Natural killer cell treated with Interleukin-12 subunit alpha and Interleukin-12 subunit beta and Interleukin-15 and Interleukin-18, amount 100 ng/mL, for 72 hours (primary cell): ENCODE data around the gene CFAP97. TPM values are rescaled to one million over a fixed set of nuclear protein-coding genes. Genes with fewer than 3 reads are reported as not detected.

Experiments
- ATAC-seq, 2 donors: fragments of 150-1000 bp; cut with Tn5 transposase in 1 of 2; sonication (Bioruptor Pico), chemical (Tn5 transposase) in 1 of 2; 2 replicates each; pipeline ENCODE4 v1.10.0; 2021
- DNase-seq: peaks from one replicate; pipeline ENCODE4 v3.0.0; 2022; ENCODE audit warnings: low spot score
- H3K27ac Mint-ChIP-seq, 2 donors: 1 replicate in 1 of 2; 2 replicates in 1 of 2; pipeline ENCODE4 v1.8.0; 2022; ENCODE audit warnings: mixed read lengths in 2 of 2, mild to moderate bottlenecking in 1 of 2, moderate library complexity in 1 of 2
- H3K27me3 Mint-ChIP-seq, 2 donors: 1 replicate in 1 of 2; 2 replicates in 1 of 2; pipeline ENCODE4 v1.8.0; 2022; ENCODE audit warnings: mixed read lengths in 2 of 2
- H3K36me3 Mint-ChIP-seq: one replicate; pipeline ENCODE4 v1.8.0; 2022; ENCODE audit warnings: mixed read lengths
- H3K4me1 Mint-ChIP-seq, 2 donors: 1 replicate in 1 of 2; 2 replicates in 1 of 2; pipeline ENCODE4 v1.8.0; 2022; ENCODE audit warnings: low read depth in 2 of 2, mixed read lengths in 2 of 2, mild to moderate bottlenecking in 1 of 2
- H3K4me3 Mint-ChIP-seq: one replicate; pipeline ENCODE4 v1.8.0; 2022; ENCODE audit warnings: mixed read lengths
- H3K9me3 Mint-ChIP-seq: 2 replicates; pipeline ENCODE4 v1.8.0; 2022; ENCODE audit warnings: mixed read lengths
- total RNA-seq, 2 donors: library from RNA; stranded (reverse); gene quantifications; one replicate each; pipeline ENCODE4 v1.2.3, GENCODE V29; 2022

The CFAP97 gene
- total RNA-seq, 2 donors from 2014 or later = 21.5 to 37.0 TPM

DNA sequence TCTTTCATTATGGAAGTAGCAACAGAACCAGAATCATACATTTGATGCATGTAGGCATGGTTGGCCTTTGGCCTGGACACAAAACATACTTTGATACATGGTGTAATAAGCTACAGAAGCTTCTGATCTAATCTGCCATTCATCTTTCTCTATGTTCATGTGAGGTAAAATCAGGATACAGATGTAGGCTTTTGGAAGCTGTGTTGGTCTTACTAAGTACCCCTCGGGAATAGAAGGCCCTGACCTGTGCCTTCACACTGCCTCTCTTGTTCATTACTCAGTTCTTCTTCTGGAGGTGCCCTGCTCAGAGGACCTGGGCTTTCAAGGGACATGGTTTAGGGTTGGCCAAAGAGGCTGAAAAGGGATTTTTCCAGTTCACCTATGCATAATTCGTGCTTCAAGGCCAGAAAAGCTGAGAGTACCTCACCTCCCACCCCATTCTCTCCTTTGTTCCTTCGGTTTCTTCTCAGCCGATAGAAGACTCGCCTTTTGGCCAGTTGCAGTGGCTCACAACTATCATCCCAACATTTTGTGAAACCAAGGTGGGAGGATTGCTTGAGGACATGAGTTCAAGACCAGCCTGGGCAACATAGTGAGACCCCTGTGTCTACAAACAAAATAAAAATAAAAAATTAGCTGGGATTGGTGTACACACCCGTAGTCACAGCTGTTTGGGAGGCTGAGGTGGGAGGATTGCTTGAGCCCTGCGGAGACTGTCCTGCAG lies 31.5 kb upstream of the CFAP97 start:
- no peaks in the 10 kb centered on the region for H3K9me3 Mint-ChIP-seq
- no peak overlapping the region for H3K27ac Mint-ChIP-seq
- peaks cover 6 to 14% of the 10 kb centered on the region in 2 donors for H3K4me1 Mint-ChIP-seq
- no peak for DNase-seq
- ATAC-seq = no peak
- no peak overlapping the region for H3K4me3 Mint-ChIP-seq
- no peaks in the 10 kb centered on the region for H3K27me3 Mint-ChIP-seq
- no peaks in the 10 kb centered on the region for H3K36me3 Mint-ChIP-seq

- DNase-seq (no peak), ATAC-seq (no peak)
- Mint-ChIP-seq H3K27me3 (no peaks in the 10 kb centered on the region), H3K27ac (no peak overlapping the region), H3K36me3 (no peaks in the 10 kb centered on the region), H3K4me1 (peaks cover 6 to 7% of the 10 kb centered on the region in 2 donors), H3K9me3 (no peaks in the 10 kb centered on the region), H3K4me3 (no peak overlapping the region)
Observed at GRCh38 chr4:185232370-185232769, 28.6 kb upstream of the CFAP97 start.

- DNase-seq (no peak), ATAC-seq (no peak)
- Mint-ChIP-seq H3K4me1 (peaks cover 6 to 9% of the 10 kb centered on the region in 2 donors), H3K4me3 (no peak overlapping the region), H3K27ac (no peak overlapping the region), H3K9me3 (no peaks in the 10 kb centered on the region), H3K27me3 (no peaks in the 10 kb centered on the region), H3K36me3 (no peaks in the 10 kb centered on the region)
Observed at GRCh38 chr4:185229021-185229818, 25.4 kb upstream of the CFAP97 start.

DNA sequence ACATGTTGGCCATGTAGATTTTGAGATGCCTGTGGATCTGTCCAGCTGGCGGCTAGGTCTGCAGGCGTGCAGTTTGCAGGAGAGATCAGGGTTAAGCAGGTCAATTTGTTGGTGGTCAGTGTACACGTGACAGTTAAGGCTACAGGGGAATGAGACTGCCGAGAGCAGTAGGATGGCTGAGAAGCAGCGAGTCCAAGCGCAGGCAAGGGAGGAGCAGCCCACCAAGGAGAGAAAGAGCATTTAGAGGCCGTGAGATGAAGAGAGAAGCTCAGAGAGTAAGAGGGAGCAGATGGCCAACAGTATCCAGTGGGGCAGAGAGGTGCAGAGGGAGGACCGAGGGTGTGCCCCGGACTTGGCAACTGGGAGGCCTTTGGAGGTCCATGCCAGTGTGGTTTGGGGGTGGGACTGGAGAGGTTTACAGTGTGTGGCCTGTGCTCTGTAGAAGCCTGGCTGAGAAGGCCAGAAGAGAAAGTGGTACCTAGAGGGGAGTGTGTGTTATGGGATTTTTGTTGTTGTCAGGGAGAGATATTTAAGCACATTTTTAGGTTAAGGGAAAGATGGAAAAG lies 24.0 kb upstream of the CFAP97 start:
- no peak overlapping the region for H3K27ac Mint-ChIP-seq
- ATAC-seq = no peak
- H3K9me3 Mint-ChIP-seq = no peaks in the 10 kb centered on the region
- H3K4me3 Mint-ChIP-seq = no peak overlapping the region
- DNase-seq = no peak
- no peaks in the 10 kb centered on the region for H3K36me3 Mint-ChIP-seq
- no peaks in the 10 kb centered on the region for H3K27me3 Mint-ChIP-seq
- H3K4me1 Mint-ChIP-seq = peaks cover 6 to 9% of the 10 kb centered on the region in 2 donors

DNA sequence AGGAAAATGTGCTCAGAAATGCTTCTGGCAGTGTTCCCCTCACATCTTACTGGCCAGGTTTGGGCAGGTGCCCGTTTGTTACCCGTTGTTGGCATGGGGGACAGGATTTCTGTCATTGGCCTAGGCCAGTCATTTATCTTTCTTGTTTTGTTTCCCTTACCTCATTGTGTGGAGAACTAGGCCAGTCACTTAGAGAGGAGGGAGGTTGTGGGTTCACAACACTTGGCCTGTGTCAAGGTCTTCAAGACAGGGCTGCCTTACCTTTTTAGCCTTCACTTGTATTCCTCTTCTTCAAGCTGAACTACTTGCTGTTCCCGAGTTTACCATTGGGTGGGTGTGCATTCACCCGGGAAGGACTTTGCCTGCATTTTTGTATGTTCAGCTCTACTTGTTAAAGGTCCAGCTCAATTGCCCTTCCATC lies 23.3 kb upstream of the CFAP97 start:
- Mint-ChIP-seq H3K36me3 (no peaks in the 10 kb centered on the region), H3K27me3 (no peaks in the 10 kb centered on the region), H3K4me1 (peaks cover under 1 to 10% of the 10 kb centered on the region in 2 donors), H3K27ac (no peak overlapping the region), H3K4me3 (no peak overlapping the region), H3K9me3 (no peaks in the 10 kb centered on the region)
- no peak for ATAC-seq
- no peak for DNase-seq

GRCh38 chr4:185225940-185226339 lies 22.1 kb upstream of the CFAP97 start:
- Mint-ChIP-seq H3K4me1 (peaks cover 7 to 13% of the 10 kb centered on the region in 2 donors), H3K9me3 (no peaks in the 10 kb centered on the region), H3K27ac (no peak overlapping the region), H3K4me3 (no peak overlapping the region), H3K36me3 (peaks cover 6% of the 10 kb centered on the region), H3K27me3 (no peaks in the 10 kb centered on the region)
- no peak for DNase-seq
- ATAC-seq = no peak

GRCh38 chr4:185224597-185224996 lies 20.8 kb upstream of the CFAP97 start:
- H3K27ac Mint-ChIP-seq = no peak overlapping the region
- ATAC-seq (no peak), DNase-seq (no peak)
- H3K36me3 Mint-ChIP-seq = peaks cover 6% of the 10 kb centered on the region
- H3K9me3 Mint-ChIP-seq = no peaks in the 10 kb centered on the region
- H3K4me1 Mint-ChIP-seq = peaks cover 7 to 17% of the 10 kb centered on the region in 2 donors
- no peak overlapping the region for H3K4me3 Mint-ChIP-seq
- H3K27me3 Mint-ChIP-seq = no peaks in the 10 kb centered on the region

- DNase-seq (no peak), ATAC-seq (no peak)
- Mint-ChIP-seq H3K4me3 (no peak overlapping the region), H3K27ac (no peak overlapping the region), H3K4me1 (peaks cover 7 to 22% of the 10 kb centered on the region in 2 donors), H3K27me3 (no peaks in the 10 kb centered on the region), H3K36me3 (peaks cover 6% of the 10 kb centered on the region), H3K9me3 (no peaks in the 10 kb centered on the region)
Observed at GRCh38 chr4:185222598-185222997, 18.8 kb upstream of the CFAP97 start.

DNA sequence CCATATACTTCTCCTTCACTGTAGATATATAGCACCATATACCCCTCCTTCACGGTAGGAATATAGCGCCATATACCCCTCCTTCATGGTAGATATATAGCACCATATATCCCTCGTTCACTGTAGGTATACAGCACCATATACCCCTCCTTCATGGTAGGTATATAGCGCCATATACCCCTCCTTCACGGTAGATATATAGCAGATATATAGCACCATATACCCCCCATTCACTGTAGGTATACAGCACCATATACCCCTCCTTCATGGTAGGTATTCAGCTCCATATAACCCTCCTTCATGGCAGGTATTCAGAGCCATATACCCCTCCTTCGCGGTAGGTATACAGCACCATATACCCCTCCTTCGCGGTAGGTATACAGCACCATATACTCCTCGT lies 18.1 kb upstream of the CFAP97 start:
- Mint-ChIP-seq H3K27me3 (no peaks in the 10 kb centered on the region), H3K27ac (no peak overlapping the region), H3K4me3 (no peak overlapping the region), H3K4me1 (peaks cover 8 to 23% of the 10 kb centered on the region in 2 donors), H3K36me3 (peaks cover 6% of the 10 kb centered on the region), H3K9me3 (no peaks in the 10 kb centered on the region)
- DNase-seq = no peak
- ATAC-seq = no peak

GRCh38 chr4:185221491-185221890 lies 17.7 kb upstream of the CFAP97 start:
- no peak for ATAC-seq
- Mint-ChIP-seq H3K4me1 (peaks cover 11 to 25% of the 10 kb centered on the region in 2 donors), H3K27ac (no peak overlapping the region), H3K36me3 (peaks cover 6% of the 10 kb centered on the region), H3K4me3 (no peak overlapping the region), H3K27me3 (no peaks in the 10 kb centered on the region), H3K9me3 (no peaks in the 10 kb centered on the region)
- DNase-seq = no peak

GRCh38 chr4:185219551-185220344 lies 15.9 kb upstream of the CFAP97 start:
- H3K27me3 Mint-ChIP-seq = no peaks in the 10 kb centered on the region
- ATAC-seq = no peak
- H3K4me1 Mint-ChIP-seq = peaks cover 11 to 20% of the 10 kb centered on the region in 2 donors
- H3K9me3 Mint-ChIP-seq = no peaks in the 10 kb centered on the region
- H3K27ac Mint-ChIP-seq = no peak overlapping the region
- DNase-seq = no peak
- H3K4me3 Mint-ChIP-seq = no peak overlapping the region
- peaks cover 6% of the 10 kb centered on the region for H3K36me3 Mint-ChIP-seq

DNA sequence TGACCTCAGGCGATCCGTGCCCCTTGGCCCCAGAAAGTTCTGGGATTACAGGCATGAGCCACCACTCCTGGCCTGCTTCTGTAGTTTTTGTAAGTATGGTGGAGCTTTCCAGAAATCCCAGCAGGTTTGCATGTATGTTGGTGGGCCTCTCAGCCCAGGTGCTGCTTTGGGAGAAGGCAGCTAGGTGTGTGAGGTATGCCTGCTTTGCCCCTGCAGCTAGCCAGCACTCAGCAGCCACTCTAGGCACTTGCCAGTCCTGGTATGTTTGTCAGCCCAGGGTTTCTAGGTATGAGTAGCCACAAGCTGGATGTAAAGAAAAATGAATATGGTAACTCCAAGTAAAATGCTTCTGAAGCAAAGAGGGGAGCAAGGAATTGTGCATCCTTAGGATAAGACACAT lies 14.5 kb upstream of the CFAP97 start:
- H3K4me1 Mint-ChIP-seq = peaks cover 19 to 23% of the 10 kb centered on the region in 2 donors
- H3K4me3 Mint-ChIP-seq = no peak overlapping the region
- DNase-seq (no peak), ATAC-seq (no peak)
- no peaks in the 10 kb centered on the region for H3K9me3 Mint-ChIP-seq
- H3K36me3 Mint-ChIP-seq = peaks cover 6% of the 10 kb centered on the region
- no peaks in the 10 kb centered on the region for H3K27me3 Mint-ChIP-seq
- H3K27ac Mint-ChIP-seq = no peak overlapping the region

DNA sequence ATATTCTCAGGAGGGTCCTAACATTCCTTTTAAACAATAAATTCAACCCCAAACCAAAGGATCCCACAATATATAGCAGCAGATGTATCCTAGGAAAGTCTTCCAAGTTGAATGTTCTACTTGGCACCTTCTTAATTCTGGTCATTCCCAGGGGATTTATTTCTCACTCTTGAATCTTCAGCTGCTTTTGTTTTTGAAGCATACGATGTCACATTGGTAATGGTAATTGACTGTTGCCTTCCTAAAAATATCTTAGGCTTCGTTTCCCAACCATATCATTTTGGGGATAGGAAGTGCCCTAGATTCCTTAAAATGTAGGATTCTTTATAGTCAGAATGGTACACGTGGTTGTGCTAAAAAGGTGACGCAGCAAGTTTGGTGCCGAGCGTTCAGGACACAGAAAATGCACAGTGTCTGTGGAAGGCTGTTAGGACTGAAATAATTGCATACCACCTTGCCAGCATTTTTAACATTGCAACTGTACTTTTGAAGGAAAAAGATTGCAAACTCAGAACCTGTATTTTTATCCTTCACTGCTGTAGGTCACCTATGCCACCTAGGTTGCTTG lies 13.7 kb upstream of the CFAP97 start:
- ATAC-seq = no peak
- Mint-ChIP-seq H3K4me1 (peaks cover 25 to 29% of the 10 kb centered on the region in 2 donors), H3K4me3 (no peak overlapping the region)

More for the DNA sequence above, 13.7 kb upstream of the CFAP97 start:
- Mint-ChIP-seq H3K27me3 (no peaks in the 10 kb centered on the region), H3K9me3 (no peaks in the 10 kb centered on the region), H3K27ac (no peak overlapping the region), H3K36me3 (peaks cover 6% of the 10 kb centered on the region)
- no peak for DNase-seq
